Glutamatergic neuron (in vitro differentiated cells): ENCODE measurements around the gene S100A7A. TPM values are rescaled to one million over a fixed set of nuclear protein-coding genes. Genes with fewer than 3 reads are reported as not detected.

Experiments
- DNase-seq: peaks from one replicate; pipeline ENCODE4 v3.0.0; 2022
- H3K27ac Mint-ChIP-seq: one replicate; pipeline ENCODE4 v1.8.0; 2020; ENCODE audit warnings: mild to moderate bottlenecking, mixed read lengths, inconsistent platforms; ENCODE audit not compliant: unreplicated experiment
- H3K27me3 Mint-ChIP-seq: one replicate; pipeline ENCODE4 v1.8.0; 2020; ENCODE audit warnings: mild to moderate bottlenecking, moderate library complexity, mixed read lengths, inconsistent platforms; ENCODE audit not compliant: unreplicated experiment
- H3K36me3 Mint-ChIP-seq: one replicate; pipeline ENCODE4 v1.8.0; 2020; ENCODE audit warnings: mild to moderate bottlenecking, mixed read lengths, inconsistent platforms; ENCODE audit not compliant: unreplicated experiment
- H3K4me1 Mint-ChIP-seq: one replicate; pipeline ENCODE4 v1.8.0; 2020; ENCODE audit warnings: mild to moderate bottlenecking, low read depth, mixed read lengths, inconsistent platforms; ENCODE audit not compliant: unreplicated experiment
- H3K4me3 Mint-ChIP-seq: one replicate; pipeline ENCODE4 v1.8.0; 2020; ENCODE audit warnings: mild to moderate bottlenecking, mixed read lengths, inconsistent platforms; ENCODE audit not compliant: unreplicated experiment
- H3K9me3 Mint-ChIP-seq: one replicate; pipeline ENCODE4 v1.8.0; 2020; ENCODE audit warnings: mild to moderate bottlenecking, moderate library complexity, mixed read lengths, inconsistent platforms; ENCODE audit not compliant: unreplicated experiment
- CTCF ChIP-seq: fragments of 200-600 bp; sonication (generic); IDR thresholded peaks from one replicate; pipeline ENCODE4 v1.5.0; 2021; ENCODE audit not compliant: partially characterized antibody, unreplicated experiment
- total RNA-seq: library from RNA; stranded (reverse); fragmentation: NEBNext Ultra II Directional; extraction: Animal tissue kit (Norgen Biotek cat#: 25700); gene quantifications from one replicate; pipeline ENCODE4 v1.2.1, GENCODE V29; 2021; ENCODE audit not compliant: unreplicated experiment

The S100A7A gene
- total RNA-seq, 1 donor from 2014 or later = not detected

DNA sequence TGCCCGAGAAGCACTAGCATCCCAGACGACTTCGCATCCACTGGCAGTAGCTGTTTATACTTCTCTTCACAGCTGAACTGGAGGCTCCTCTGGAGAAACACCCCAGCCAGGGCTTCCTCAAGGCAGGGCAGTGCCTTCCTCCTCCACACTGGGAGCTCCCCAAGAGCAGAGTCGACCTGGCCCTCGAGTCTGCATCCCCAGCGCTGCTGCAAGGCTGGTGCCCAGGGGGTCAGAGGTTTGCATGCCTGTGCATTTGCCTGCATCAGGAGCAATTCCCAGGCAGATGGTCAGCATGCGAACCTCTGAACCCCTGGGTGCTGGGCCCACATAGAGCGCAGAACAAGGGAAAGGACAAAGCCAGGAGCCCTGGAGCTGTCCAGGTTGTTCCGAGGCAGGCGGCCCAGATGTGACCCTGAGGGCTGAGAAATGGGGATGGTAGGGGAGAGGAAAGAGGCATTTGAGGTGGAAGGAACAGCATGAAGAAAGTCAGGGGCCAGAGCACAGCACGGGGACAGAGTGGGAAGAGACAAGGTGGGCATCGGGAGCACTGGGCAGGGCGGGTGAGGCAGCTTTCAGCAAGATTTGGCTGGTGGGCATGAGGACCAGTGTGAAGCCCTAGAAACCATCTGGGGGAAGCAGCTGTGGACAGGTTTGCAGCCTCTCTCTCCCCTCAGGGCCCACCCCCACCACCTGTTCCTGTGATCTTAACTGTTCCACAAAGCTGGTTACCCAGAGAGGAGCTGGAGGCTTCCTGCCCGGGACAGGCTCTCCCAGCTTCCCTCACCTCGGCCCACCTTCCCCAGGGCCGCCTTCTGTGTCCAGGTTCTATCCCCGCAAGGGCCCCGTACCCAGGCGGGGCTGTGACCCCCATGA is 19.0 kb upstream of the S100A7A start:
- Mint-ChIP-seq H3K4me1 (peaks cover 2% of the 10 kb centered on the region), H3K27me3 (peaks cover 17% of the 10 kb centered on the region), H3K4me3 (no peak overlapping the region), H3K36me3 (no peaks in the 10 kb centered on the region), H3K27ac (peak overlapping the region; percentile 35), H3K9me3 (no peaks in the 10 kb centered on the region)
- TF ChIP-seq CTCF = no peak
- DNase-seq = no peak

GRCh38 chr1:153397924-153398651 is 18.2 kb upstream of the S100A7A start:
- Mint-ChIP-seq H3K36me3 (no peaks in the 10 kb centered on the region), H3K27me3 (peaks cover 17% of the 10 kb centered on the region), H3K4me1 (peaks cover 2% of the 10 kb centered on the region), H3K27ac (no peak overlapping the region), H3K9me3 (no peaks in the 10 kb centered on the region), H3K4me3 (no peak overlapping the region)
- no peak for DNase-seq
- TF ChIP-seq CTCF = no peak

GRCh38 chr1:153399401-153400055 is 16.8 kb upstream of the S100A7A start:
- H3K27ac Mint-ChIP-seq = no peak overlapping the region
- no peaks in the 10 kb centered on the region for H3K36me3 Mint-ChIP-seq
- peaks cover 16% of the 10 kb centered on the region for H3K27me3 Mint-ChIP-seq
- H3K9me3 Mint-ChIP-seq = peaks cover under 1% of the 10 kb centered on the region
- no peak for DNase-seq
- TF ChIP-seq CTCF = no peak
- no peak overlapping the region for H3K4me3 Mint-ChIP-seq
- peaks cover 2% of the 10 kb centered on the region for H3K4me1 Mint-ChIP-seq

DNA sequence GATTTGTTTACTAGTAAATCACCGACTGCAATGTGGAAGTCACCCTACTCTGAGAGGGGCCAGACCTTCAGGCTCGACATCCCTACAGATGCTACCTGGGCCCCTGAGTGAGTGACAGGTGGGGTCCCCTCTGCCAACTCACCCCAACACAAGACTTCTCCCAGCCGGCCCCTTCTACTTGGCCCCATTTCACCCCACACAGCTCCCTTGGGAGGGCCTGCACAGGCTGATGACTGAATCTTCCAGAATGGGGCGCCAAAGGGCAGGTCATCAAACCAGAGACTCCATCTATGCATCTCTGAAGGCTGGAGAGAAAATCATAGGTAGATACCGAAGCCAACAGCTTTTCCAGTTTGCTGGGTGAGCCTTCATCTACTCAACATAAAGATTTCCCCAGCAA is 16.1 kb upstream of the S100A7A start:
- H3K27me3 Mint-ChIP-seq = peaks cover 14% of the 10 kb centered on the region
- DNase-seq = no peak
- no peak overlapping the region for H3K27ac Mint-ChIP-seq
- H3K4me3 Mint-ChIP-seq = no peak overlapping the region
- no peak for TF ChIP-seq CTCF
- peaks cover 2% of the 10 kb centered on the region for H3K4me1 Mint-ChIP-seq
- no peaks in the 10 kb centered on the region for H3K36me3 Mint-ChIP-seq
- H3K9me3 Mint-ChIP-seq = peaks cover 3% of the 10 kb centered on the region
